GM18507 (cell line): ENCODE data around the gene BCAS3.
"Not testable (repeated sequence)": the region's sequence is repeated elsewhere in the genome, so short reads cannot be mapped to it uniquely, and the experiment has no call there.

Experiments used
- DNase-seq: peaks from one replicate; pipeline ENCODE4 v3.0.0; 2011; ENCODE audit warnings: low read depth; ENCODE audit not compliant: insufficient read length; ENCODE audit errors: extremely low spot score
- FAIRE-seq: peaks from 2 replicates; lab custom pipeline; 2011; peaks lifted over from hg19 to GRCh38; lab: Jason Lieb, UNC

BCAS3 gene

GRCh38 chr17:61352781-61353491, 675.3 kb downstream of the BCAS3 start:
- no peak for FAIRE-seq
- no peak for DNase-seq

- no peak for FAIRE-seq
- no peak for DNase-seq
Measured at GRCh38 chr17:61353615-61354014, 676.0 kb downstream of the BCAS3 start.

DNA sequence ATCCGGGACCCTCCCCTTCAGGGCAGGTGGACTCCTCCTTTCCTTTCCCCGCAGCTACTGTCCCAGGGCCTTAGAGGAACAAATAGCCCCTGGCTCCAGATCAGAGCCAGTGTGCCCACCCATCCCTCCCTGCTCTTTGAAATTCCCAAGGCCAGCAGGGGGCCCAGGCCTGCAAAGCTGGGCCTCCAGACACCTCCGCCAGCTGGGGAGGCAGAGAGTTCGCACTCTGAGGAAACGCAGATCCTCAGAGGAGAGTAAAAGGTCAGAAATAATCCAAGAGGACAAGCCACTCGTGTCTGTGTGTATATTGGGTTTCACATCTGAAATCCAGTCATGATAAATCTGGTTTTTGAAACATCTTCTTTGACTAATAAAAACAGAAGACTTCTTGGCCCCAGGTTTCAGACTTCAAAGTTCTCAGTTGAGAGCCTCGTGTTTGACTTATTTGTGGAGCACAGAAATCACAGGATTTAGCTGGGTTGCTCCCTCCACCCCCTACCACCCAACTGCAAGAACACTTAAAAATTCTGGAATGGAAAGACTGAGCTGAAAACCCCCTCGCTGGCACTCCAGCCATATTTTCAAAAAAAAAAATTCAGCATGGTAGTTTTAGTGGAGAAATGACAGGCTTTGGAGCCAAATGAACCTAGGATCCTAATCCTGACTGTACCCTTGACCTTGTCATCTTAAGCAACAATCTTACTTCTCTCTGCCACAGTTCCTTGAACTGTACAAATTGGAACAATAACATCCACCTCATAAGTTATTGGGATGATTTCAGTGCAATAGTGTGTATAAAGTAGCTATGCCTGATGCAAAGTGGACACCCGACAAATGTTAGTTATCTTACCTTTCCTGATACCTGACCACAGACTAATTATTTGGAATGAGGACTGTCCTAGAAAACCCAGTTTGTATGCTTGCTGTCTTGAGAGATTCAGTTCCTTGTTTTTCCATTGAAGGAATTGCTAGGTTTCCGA, 677.5 kb downstream of the BCAS3 start:
- no peak for FAIRE-seq
- DNase-seq: no peak

DNA sequence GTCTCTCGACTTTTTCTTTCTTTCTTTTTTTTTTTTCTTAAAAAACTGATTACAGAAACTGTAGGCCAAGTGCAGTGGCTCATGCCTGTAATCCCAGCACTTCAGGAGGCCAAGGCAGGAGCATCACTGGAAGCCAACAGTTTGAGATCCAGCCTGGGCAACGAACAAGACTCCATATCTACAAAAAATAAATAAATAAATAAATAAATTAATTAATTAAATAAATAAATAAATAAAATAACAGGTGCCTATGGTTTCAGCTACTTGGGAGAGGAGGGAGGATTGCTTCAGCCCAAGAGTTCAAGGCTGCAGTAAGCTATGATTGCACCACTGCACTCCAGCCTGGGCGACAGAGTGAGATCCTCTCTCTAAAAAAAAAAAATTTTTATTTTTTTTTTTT, 679.4 kb downstream of the BCAS3 start:
- DNase-seq, FAIRE-seq: not testable (repeated sequence)

DNA sequence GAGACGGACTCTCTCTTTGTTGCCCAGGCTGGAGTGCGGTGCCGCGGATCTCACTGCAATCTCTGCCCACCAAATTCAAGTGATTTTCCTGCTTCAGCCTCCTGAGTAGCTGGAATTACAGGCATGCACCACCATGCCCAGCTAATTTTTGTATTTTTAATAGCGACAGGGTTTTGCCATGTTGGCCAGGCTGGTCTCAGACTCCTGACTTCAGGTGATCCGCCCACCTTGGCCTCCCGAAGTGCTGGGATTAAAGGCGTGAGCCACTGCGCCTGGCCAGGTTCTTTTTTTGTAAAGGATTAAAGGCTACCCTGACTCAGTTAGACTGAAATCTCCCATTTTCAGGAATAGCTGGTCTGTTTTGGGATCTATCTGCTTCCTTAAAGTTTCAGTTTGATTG, 681.9 kb downstream of the BCAS3 start:
- not testable (repeated sequence) for FAIRE-seq, DNase-seq

GRCh38 chr17:61360318-61360943, 682.8 kb downstream of the BCAS3 start:
- FAIRE-seq: no peak
- no peak for DNase-seq

GRCh38 chr17:61361084-61361483, 683.4 kb downstream of the BCAS3 start:
- no peak for FAIRE-seq
- DNase-seq: no peak

GRCh38 chr17:61362396-61362795, 684.7 kb downstream of the BCAS3 start:
- DNase-seq: no peak
- no peak for FAIRE-seq

- FAIRE-seq: no peak
- DNase-seq: no peak
Measured at GRCh38 chr17:61362852-61363600, 685.4 kb downstream of the BCAS3 start.

DNA sequence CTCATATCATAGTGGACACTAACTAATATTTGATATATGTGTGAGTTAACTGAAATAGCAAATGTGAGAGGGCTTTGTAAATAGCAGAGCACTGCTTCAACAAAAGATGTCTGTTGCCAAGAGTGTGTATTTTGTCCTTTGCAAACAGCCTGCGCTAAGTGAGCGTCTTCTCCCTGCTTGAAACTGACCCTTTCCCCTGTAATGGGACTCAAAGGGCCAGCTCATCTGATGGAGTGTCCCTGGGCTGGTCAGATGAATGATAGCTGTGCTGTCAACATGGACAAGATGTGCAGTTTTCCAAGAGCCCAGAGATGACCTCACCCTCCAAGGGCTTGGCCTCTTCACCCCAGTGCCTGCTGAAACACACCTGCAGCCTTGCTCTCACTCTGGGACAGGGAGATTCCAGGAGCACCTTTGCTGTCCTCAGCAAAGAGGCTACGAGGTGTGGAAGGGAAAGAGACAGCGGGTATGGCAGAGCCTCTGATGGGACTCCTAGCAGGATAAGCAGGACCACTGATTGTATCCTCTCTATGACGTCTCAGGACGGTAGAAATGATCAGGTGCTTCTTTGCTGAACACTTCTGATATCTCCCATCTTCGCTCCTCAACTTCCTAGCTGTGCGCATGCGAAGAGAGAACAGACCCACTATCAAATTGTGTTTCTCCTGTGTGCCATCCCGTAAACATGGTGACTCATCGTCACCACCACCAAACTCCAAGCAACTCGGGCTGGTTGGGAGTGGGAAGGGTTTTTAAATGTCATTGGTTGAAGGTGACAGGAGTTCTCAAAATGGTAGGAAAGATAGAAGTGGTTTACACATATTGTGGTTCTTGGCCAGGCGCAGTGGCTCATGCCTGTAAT, 686.2 kb downstream of the BCAS3 start:
- no peak for FAIRE-seq
- DNase-seq: no peak

DNA sequence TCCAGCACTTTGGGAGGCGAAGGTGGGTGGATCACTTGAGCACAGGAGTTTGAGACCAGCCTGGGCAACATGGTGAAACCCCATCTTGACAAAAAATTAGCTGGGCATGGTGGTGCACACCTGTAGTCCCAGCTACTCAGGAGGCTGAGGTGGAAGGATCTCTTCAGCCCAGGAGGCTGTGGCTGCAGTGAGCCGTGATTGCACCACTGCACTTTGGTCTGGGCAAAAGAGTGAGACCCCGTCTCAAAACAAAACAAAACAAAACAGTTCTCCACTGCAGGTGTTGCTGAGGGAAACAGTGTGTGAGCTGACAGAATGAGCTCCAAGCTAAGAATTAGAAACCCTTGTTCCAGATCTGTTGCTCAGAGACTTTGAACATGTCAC, 686.8 kb downstream of the BCAS3 start:
- FAIRE-seq (no peak), DNase-seq (no peak)

DNA sequence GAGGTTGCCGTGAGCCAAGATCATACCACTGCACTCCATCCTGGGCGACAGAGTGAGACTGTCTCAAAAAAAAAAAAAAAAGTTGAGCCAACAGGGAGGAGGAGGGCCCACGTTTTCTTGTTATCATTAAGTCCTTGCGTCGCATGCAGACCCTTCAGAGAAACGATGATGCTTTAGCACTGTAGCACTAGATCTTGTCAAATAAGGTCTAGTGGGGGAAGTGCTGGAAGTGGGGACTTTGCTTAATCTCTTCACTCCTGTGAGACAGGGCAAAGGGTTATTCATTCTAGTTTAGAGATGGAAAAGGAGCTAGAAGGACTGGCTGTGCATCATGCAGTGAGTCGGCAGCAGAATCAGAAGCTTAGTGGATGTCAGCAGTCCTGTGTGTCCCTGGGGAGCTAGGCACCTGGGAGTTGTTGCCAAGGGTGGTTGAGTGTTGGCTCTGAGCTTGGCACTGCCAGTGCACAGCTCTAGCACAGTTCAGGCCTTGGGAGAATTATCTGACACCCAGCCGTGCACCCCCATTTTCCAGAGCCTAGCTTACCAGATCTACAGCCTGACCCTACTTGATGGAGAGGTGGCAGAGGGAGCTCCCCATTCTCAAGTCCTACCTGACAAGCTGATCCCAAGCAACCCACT, 688.5 kb downstream of the BCAS3 start:
- no peak for DNase-seq
- FAIRE-seq: no peak

- FAIRE-seq: no peak
- DNase-seq: no peak
Measured at GRCh38 chr17:61366715-61367413, 689.2 kb downstream of the BCAS3 start.

DNA sequence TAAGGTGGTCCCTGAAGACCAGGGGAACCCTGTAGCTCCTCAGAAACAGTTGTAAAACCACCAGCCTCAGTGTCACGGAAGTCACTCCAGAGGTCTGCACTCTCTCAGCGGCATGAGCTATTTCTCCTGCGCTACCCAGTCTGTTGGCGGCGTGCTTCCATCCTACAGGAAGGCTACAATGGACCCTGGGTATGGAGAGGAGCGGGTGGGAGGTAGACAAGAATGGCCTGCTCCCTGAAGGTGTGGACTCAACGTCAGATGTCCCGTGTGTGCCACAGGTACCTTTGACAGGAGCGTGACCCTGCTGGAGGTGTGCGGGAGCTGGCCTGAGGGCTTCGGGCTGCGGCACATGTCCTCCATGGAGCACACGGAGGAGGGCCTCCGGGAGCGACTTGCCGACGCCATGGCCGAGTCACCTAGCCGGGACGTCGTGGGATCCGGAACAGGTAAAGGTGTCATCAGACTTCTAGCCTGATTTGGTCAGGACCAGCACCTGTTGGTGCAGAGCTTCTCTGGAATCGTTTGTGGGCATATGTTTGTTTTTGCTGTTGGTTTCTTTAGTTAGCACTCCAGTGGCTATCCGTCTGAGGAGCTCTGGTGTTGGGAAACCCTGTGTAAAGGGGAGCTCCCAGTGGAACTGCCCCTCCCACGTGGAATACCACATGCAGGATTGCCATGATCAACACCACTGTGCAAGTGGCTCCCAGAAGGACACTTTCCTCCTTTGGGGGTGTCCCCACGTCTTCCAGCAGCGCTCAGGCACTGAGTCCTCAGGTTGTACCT, 690.6 kb downstream of the BCAS3 start:
- no peak for DNase-seq
- FAIRE-seq: no peak

DNA sequence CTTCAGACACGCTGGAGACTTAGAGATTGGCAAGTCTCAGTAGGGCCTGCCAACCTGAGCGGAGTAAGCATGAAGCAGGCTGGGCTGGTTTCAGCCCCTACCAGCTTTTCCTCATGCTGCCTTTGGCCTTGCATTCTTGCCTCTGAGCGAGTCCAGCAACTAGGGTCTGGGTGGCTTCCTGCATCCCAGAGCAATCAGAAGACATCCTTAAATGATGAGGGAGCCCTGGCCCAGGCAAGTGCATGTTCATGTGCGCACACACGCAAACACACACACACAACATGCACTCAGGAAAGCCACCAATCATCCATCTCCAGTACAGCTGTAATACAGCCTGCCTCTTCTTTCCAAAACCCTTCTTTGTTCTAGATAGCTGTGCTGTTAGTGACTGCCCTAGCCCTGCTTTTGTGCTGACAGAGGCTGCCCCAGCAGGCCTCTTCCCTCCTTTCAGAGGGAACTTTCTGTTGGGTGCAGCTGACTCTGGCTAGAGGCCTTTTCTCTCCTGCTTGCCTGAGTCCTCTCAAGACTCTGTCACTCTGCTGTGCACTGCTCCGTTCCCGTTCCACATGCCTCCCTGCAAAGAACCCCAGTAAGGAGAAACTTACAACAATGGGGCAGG, 691.3 kb downstream of the BCAS3 start:
- DNase-seq (no peak), FAIRE-seq (no peak)

GRCh38 chr17:61369751-61370150, 692.1 kb downstream of the BCAS3 start:
- DNase-seq: no peak
- FAIRE-seq: no peak

- no peak for FAIRE-seq
- no peak for DNase-seq
Measured at GRCh38 chr17:61371179-61371578, 693.5 kb downstream of the BCAS3 start.
